Measurements from ENCODE around the gene CFAP44. TPM values are rescaled to one million over a fixed set of nuclear protein-coding genes. Genes with fewer than 3 reads are reported as not detected.

CFAP44 gene
- total RNA-seq, 1 donor from 2014 or later: 6.4 TPM

- H3K27ac Mint-ChIP-seq (ENCODE audit: unreplicated experiment): no peak overlapping the region
- peaks cover 9% of the 10 kb centered on the region for H3K36me3 Mint-ChIP-seq (ENCODE audit: low read depth, unreplicated experiment)
- H3K4me3 Mint-ChIP-seq (ENCODE audit: unreplicated experiment): no peak overlapping the region
- Histone ChIP-seq H3K4me1 (ENCODE audit: insufficient read depth, low read length) (peaks cover 8% of the 10 kb centered on the region), H3K4me3 (ENCODE audit: insufficient read depth, low read depth, low read length) (no peak overlapping the region), H3K4me2 (ENCODE audit: low read length) (no peak overlapping the region), H3K27ac (ENCODE audit: low read depth, low read length) (no peak overlapping the region), H2AFZ (ENCODE audit: low read depth, low read length) (no peak overlapping the region), H3K79me2 (ENCODE audit: insufficient read depth, low read length) (no peaks in the 10 kb centered on the region), H3K27me3 (ENCODE audit: insufficient read depth, low read length) (no peaks in the 10 kb centered on the region), H3K9me3 (ENCODE audit: insufficient read depth, low read depth, low read length) (no peaks in the 10 kb centered on the region), H3K36me3 (ENCODE audit: insufficient read depth, low read length) (no peaks in the 10 kb centered on the region), H4K20me1 (ENCODE audit: insufficient read depth, low read length) (no peaks in the 10 kb centered on the region), H3K9ac (ENCODE audit: low read length) (no peak overlapping the region)
- DNase-seq (ENCODE audit: low read depth): no peak
- TF ChIP-seq, protein P1, sequence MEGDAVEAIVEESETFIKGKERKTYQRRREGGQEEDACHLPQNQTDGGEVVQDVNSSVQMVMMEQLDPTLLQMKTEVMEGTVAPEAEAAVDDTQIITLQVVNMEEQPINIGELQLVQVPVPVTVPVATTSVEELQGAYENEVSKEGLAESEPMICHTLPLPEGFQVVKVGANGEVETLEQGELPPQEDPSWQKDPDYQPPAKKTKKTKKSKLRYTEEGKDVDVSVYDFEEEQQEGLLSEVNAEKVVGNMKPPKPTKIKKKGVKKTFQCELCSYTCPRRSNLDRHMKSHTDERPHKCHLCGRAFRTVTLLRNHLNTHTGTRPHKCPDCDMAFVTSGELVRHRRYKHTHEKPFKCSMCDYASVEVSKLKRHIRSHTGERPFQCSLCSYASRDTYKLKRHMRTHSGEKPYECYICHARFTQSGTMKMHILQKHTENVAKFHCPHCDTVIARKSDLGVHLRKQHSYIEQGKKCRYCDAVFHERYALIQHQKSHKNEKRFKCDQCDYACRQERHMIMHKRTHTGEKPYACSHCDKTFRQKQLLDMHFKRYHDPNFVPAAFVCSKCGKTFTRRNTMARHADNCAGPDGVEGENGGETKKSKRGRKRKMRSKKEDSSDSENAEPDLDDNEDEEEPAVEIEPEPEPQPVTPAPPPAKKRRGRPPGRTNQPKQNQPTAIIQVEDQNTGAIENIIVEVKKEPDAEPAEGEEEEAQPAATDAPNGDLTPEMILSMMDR (IDR thresholded peaks at IDR 0.05; ENCODE audit: insufficient read depth, low read depth, low read length): no peak
- no peak for TF ChIP-seq EZH2 (IDR thresholded peaks at IDR 0.05; ENCODE audit: insufficient read depth, low read length)
- H3K4me1 Mint-ChIP-seq (ENCODE audit: low read depth, unreplicated experiment): peaks cover 4% of the 10 kb centered on the region
- no peaks in the 10 kb centered on the region for H3K27me3 Mint-ChIP-seq (ENCODE audit: low read depth, unreplicated experiment)
- H3K9me3 Mint-ChIP-seq (ENCODE audit: unreplicated experiment): no peaks in the 10 kb centered on the region
- no peak for FAIRE-seq
Measured at GRCh38 chr3:113437411-113437810, 3.9 kb downstream of the CFAP44 start.

- DNase-seq (ENCODE audit: low read depth) (peak; percentile 76), FAIRE-seq (no peak)
- H4K20me1 ChIP-seq (ENCODE audit: insufficient read depth, low read length): no peaks in the 10 kb centered on the region
- no peaks in the 10 kb centered on the region for H3K36me3 ChIP-seq (ENCODE audit: insufficient read depth, low read length)
- H3K9me3 Mint-ChIP-seq (ENCODE audit: unreplicated experiment): no peaks in the 10 kb centered on the region
- no peaks in the 10 kb centered on the region for H3K27me3 ChIP-seq (ENCODE audit: insufficient read depth, low read length)
- TF ChIP-seq, protein P1 (IDR thresholded peaks at IDR 0.05; ENCODE audit: insufficient read depth, low read depth, low read length): no peak
- no peak for TF ChIP-seq EZH2 (IDR thresholded peaks at IDR 0.05; ENCODE audit: insufficient read depth, low read length)
- no peak overlapping the region for H3K9ac ChIP-seq (ENCODE audit: low read length)
- no peak overlapping the region for H3K4me3 ChIP-seq (ENCODE audit: insufficient read depth, low read depth, low read length)
- H3K4me1 ChIP-seq (ENCODE audit: insufficient read depth, low read length): peaks cover 8% of the 10 kb centered on the region
- no peaks in the 10 kb centered on the region for H3K9me3 ChIP-seq (ENCODE audit: insufficient read depth, low read depth, low read length)
- peaks cover 4% of the 10 kb centered on the region for H3K4me1 Mint-ChIP-seq (ENCODE audit: low read depth, unreplicated experiment)
- H3K4me3 Mint-ChIP-seq (ENCODE audit: unreplicated experiment): no peak overlapping the region
- no peak overlapping the region for H3K27ac ChIP-seq (ENCODE audit: low read depth, low read length)
- no peak overlapping the region for H3K27ac Mint-ChIP-seq (ENCODE audit: unreplicated experiment)
- H2AFZ ChIP-seq (ENCODE audit: low read depth, low read length): no peak overlapping the region
- peaks cover 11% of the 10 kb centered on the region for H3K36me3 Mint-ChIP-seq (ENCODE audit: low read depth, unreplicated experiment)
- H3K4me2 ChIP-seq (ENCODE audit: low read length): peak overlapping the region; percentile 54
- no peaks in the 10 kb centered on the region for H3K27me3 Mint-ChIP-seq (ENCODE audit: low read depth, unreplicated experiment)
- no peaks in the 10 kb centered on the region for H3K79me2 ChIP-seq (ENCODE audit: insufficient read depth, low read length)
Measured at GRCh38 chr3:113436809-113437208, 4.5 kb downstream of the CFAP44 start.

GRCh38 chr3:113431811-113432210 is 9.5 kb downstream of the CFAP44 start:
- Histone ChIP-seq H3K4me2 (ENCODE audit: low read length) (no peak overlapping the region), H3K27ac (ENCODE audit: low read depth, low read length) (no peak overlapping the region), H3K4me3 (ENCODE audit: insufficient read depth, low read depth, low read length) (no peak overlapping the region), H3K27me3 (ENCODE audit: insufficient read depth, low read length) (no peaks in the 10 kb centered on the region), H3K4me1 (ENCODE audit: insufficient read depth, low read length) (peaks cover 2% of the 10 kb centered on the region), H3K36me3 (ENCODE audit: insufficient read depth, low read length) (no peaks in the 10 kb centered on the region), H4K20me1 (ENCODE audit: insufficient read depth, low read length) (no peaks in the 10 kb centered on the region), H2AFZ (ENCODE audit: low read depth, low read length) (no peak overlapping the region), H3K79me2 (ENCODE audit: insufficient read depth, low read length) (no peaks in the 10 kb centered on the region), H3K9ac (ENCODE audit: low read length) (no peak overlapping the region), H3K9me3 (ENCODE audit: insufficient read depth, low read depth, low read length) (no peaks in the 10 kb centered on the region)
- Mint-ChIP-seq H3K27ac (ENCODE audit: unreplicated experiment) (no peak overlapping the region), H3K4me1 (ENCODE audit: low read depth, unreplicated experiment) (peaks cover 2% of the 10 kb centered on the region), H3K27me3 (ENCODE audit: low read depth, unreplicated experiment) (no peaks in the 10 kb centered on the region), H3K4me3 (ENCODE audit: unreplicated experiment) (no peak overlapping the region), H3K36me3 (ENCODE audit: low read depth, unreplicated experiment) (peaks cover 13% of the 10 kb centered on the region), H3K9me3 (ENCODE audit: unreplicated experiment) (no peaks in the 10 kb centered on the region)
- FAIRE-seq: no peak
- TF ChIP-seq EZH2 (IDR thresholded peaks at IDR 0.05; ENCODE audit: insufficient read depth, low read length): no peak
- TF ChIP-seq, protein P1 (IDR thresholded peaks at IDR 0.05; ENCODE audit: insufficient read depth, low read depth, low read length): no peak
- no peak for DNase-seq (ENCODE audit: low read depth)

Data from astrocyte (in vitro differentiated cells and primary cell).